PFSK-1 (cell line): ENCODE results near the gene QKI.

Experiments
- FOXP2 ChIP-seq: optimal IDR thresholded peaks from 2 replicates; pipeline ENCODE3; 2011; ENCODE audit warnings: borderline replicate concordance, control low read depth, inconsistent platforms; ENCODE audit not compliant: insufficient read depth; ENCODE audit errors: extremely low read length, extremely low read depth
- POLR2AphosphoS5 ChIP-seq: IDR thresholded peaks from 2 replicates; pipeline ENCODE4 v1.6.1; 2012; ENCODE audit warnings: low read depth, mild to moderate bottlenecking, control low read depth, low read length, moderate library complexity
- SIN3A ChIP-seq: IDR thresholded peaks from 2 replicates; pipeline ENCODE4 v1.6.1; 2012; ENCODE audit warnings: mild to moderate bottlenecking, low read length, moderate library complexity, borderline replicate concordance; ENCODE audit not compliant: insufficient read depth
- TAF1 ChIP-seq: IDR thresholded peaks from 2 replicates; pipeline ENCODE4 v1.6.1; 2012; ENCODE audit warnings: low read length, control low read depth, borderline replicate concordance; ENCODE audit not compliant: insufficient read depth
- TF ChIP-seq, protein P1 (sequence below), 2 experiments: IDR thresholded peaks; 2 replicates each; pipeline versions ENCODE4 v1.6.1 to v1.8.0; 2011 to 2012; ENCODE audit warnings: low read depth in 2 of 2, low read length in 2 of 2, control low read depth in 1 of 2, inconsistent platforms in 1 of 2, mild to moderate bottlenecking in 1 of 2, moderate library complexity in 1 of 2; ENCODE audit not compliant: insufficient read depth in 1 of 2

Gene QKI

GRCh38 chr6:163463795-163464194, 49.3 kb downstream of the QKI start:
- TF ChIP-seq, protein P1, sequence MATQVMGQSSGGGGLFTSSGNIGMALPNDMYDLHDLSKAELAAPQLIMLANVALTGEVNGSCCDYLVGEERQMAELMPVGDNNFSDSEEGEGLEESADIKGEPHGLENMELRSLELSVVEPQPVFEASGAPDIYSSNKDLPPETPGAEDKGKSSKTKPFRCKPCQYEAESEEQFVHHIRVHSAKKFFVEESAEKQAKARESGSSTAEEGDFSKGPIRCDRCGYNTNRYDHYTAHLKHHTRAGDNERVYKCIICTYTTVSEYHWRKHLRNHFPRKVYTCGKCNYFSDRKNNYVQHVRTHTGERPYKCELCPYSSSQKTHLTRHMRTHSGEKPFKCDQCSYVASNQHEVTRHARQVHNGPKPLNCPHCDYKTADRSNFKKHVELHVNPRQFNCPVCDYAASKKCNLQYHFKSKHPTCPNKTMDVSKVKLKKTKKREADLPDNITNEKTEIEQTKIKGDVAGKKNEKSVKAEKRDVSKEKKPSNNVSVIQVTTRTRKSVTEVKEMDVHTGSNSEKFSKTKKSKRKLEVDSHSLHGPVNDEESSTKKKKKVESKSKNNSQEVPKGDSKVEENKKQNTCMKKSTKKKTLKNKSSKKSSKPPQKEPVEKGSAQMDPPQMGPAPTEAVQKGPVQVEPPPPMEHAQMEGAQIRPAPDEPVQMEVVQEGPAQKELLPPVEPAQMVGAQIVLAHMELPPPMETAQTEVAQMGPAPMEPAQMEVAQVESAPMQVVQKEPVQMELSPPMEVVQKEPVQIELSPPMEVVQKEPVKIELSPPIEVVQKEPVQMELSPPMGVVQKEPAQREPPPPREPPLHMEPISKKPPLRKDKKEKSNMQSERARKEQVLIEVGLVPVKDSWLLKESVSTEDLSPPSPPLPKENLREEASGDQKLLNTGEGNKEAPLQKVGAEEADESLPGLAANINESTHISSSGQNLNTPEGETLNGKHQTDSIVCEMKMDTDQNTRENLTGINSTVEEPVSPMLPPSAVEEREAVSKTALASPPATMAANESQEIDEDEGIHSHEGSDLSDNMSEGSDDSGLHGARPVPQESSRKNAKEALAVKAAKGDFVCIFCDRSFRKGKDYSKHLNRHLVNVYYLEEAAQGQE (IDR thresholded peaks at IDR 0.05; ENCODE audit: insufficient read depth in 1 of 2, low read depth in 2 of 2, low read length in 2 of 2), result no peak
- TF ChIP-seq FOXP2, result no peak
- TF ChIP-seq SIN3A, result no peak
- no peak for TF ChIP-seq POLR2AphosphoS5
- no peak for TF ChIP-seq TAF1

DNA sequence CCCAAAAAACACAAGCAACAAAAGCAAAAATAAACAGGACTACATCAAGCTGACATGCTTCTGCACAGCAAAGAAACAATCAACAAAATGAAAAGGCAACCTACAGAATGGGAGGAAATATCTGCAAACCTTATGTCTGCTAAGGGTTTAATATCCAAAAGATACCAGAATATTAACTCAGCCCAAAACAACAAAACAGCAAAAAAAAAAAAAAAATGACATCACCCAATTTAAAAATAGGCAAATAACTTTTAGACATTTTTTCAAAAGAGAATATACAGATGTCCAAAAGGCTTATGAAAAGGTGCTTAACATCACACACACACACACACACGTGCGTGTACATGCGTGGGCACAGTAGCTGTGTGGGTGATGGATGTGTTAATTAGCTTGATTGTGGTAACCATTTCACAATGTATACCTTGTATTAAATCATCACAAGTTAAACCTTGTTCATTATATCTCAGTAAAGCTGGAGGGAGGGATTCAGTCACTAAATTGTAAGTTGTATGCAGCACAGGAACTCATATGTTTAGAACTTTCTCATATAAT, 52.4 kb downstream of the QKI start:
- TF ChIP-seq SIN3A (no peak), FOXP2 (no peak), TAF1 (no peak), POLR2AphosphoS5 (no peak)
- TF ChIP-seq, protein P1 (IDR thresholded peaks at IDR 0.05; ENCODE audit: insufficient read depth in 1 of 2, low read depth in 2 of 2, low read length in 2 of 2), result no peak

- TF ChIP-seq FOXP2 (no peak), SIN3A (no peak), TAF1 (no peak), POLR2AphosphoS5 (no peak)
- TF ChIP-seq, protein P1 (IDR thresholded peaks at IDR 0.05; ENCODE audit: insufficient read depth in 1 of 2, low read depth in 2 of 2, low read length in 2 of 2), result no peak
These were observed 54.2 kb downstream of the QKI start for GRCh38 chr6:163468738-163469137.

GRCh38 chr6:163469459-163469985, 55.0 kb downstream of the QKI start:
- TF ChIP-seq, protein P1 (IDR thresholded peaks at IDR 0.05; ENCODE audit: insufficient read depth in 1 of 2, low read depth in 2 of 2, low read length in 2 of 2), result no peak
- TF ChIP-seq POLR2AphosphoS5 (no peak), TAF1 (no peak), FOXP2 (no peak), SIN3A (no peak)

GRCh38 chr6:163470611-163471010, 56.1 kb downstream of the QKI start:
- TF ChIP-seq FOXP2, result no peak
- no peak for TF ChIP-seq POLR2AphosphoS5
- TF ChIP-seq TAF1, result no peak
- TF ChIP-seq SIN3A, result no peak
- TF ChIP-seq, protein P1 (IDR thresholded peaks at IDR 0.05; ENCODE audit: insufficient read depth in 1 of 2, low read depth in 2 of 2, low read length in 2 of 2), result no peak
